C4-2B (cell line): ENCODE data around the gene CD8A.

Experiments used
- H3K27ac ChIP-seq: fragments of 450-650 bp; 2 replicates; pipeline ENCODE4 v1.5.1; 2017
- ZFX ChIP-seq: fragments of 450-650 bp; IDR thresholded peaks from 2 replicates; pipeline ENCODE4 v1.6.1; 2017
- TF ChIP-seq, protein P1 (sequence below): fragments of 450-650 bp; conservative IDR thresholded peaks from 2 replicates; pipeline ENCODE4 v1.5.1; 2017; ENCODE audit warnings: mild to moderate bottlenecking

CD8A gene

DNA sequence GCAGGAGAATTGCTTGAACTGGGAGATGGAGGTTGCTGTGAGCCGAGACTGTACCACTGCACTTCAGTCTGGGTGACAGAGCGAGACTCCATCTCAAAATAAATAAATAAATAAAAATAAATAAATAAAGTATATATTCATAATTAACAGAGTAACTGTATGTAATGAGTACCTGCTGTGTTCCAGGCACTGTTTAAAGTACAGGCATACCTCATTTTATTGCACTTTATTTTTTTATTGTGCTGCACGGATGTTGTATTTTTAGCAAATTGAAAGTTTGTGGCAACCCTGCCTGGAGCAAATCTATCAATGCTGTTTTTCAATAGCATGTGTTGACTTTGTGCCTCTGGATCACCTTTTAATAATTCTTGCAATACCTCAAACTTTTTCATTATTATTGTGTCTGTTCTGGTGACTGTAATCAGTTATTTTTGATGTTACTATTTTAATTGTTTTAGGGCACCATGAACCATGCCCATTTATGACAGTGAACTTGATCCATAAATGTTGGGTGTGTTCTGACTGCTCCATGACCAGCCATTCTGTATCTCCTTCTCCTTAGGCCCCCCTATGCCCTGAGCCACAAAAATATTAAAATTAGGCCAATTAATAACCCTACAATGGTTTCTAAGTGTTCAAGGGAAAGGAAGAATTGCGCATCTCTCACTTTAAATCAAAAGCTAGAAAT lies 27.5 kb upstream of the CD8A start:
- no peak overlapping the region for H3K27ac ChIP-seq
- TF ChIP-seq, protein P1, sequence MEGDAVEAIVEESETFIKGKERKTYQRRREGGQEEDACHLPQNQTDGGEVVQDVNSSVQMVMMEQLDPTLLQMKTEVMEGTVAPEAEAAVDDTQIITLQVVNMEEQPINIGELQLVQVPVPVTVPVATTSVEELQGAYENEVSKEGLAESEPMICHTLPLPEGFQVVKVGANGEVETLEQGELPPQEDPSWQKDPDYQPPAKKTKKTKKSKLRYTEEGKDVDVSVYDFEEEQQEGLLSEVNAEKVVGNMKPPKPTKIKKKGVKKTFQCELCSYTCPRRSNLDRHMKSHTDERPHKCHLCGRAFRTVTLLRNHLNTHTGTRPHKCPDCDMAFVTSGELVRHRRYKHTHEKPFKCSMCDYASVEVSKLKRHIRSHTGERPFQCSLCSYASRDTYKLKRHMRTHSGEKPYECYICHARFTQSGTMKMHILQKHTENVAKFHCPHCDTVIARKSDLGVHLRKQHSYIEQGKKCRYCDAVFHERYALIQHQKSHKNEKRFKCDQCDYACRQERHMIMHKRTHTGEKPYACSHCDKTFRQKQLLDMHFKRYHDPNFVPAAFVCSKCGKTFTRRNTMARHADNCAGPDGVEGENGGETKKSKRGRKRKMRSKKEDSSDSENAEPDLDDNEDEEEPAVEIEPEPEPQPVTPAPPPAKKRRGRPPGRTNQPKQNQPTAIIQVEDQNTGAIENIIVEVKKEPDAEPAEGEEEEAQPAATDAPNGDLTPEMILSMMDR = no peak
- no peak for TF ChIP-seq ZFX

- no peak for TF ChIP-seq ZFX
- TF ChIP-seq, protein P1 = no peak
- H3K27ac ChIP-seq = no peak overlapping the region
Observed at GRCh38 chr2:86815611-86816010, 24.9 kb upstream of the CD8A start.

DNA sequence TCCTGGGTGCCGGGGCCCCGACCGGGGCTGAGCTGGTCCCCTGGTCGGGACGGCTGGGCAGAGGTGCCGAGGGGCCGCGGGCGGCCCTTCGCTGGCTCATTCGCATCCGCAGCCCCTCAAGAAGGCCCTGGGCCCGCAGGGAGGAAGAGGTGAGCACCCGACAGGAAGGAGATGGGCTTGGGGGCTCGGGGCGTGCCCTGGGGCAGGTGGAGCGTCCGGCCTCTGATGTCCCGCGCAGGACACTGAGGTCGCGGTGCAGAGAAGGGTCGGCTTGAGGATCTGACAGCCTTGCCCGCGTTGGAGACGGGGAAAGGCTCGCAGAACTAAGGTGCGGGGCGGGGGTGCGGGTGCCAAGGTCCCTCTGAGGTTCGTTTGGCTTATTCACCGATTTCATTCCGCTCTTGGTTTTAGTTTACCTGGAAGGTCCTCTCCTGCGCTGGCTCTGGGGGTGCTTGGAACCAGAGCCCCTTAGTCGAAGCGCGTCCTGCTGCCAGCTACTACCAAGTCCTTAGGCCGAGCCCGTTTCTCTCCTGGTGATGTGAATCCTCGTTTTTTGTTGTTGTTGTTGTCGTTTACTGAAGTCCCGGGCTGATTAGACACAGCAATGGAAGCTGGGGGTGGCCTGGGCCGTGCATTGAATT lies 18.9 kb upstream of the CD8A start:
- H3K27ac ChIP-seq = no peak overlapping the region
- no peak for TF ChIP-seq ZFX
- TF ChIP-seq, protein P1 = no peak

GRCh38 chr2:86808315-86809161 lies 17.8 kb upstream of the CD8A start:
- H3K27ac ChIP-seq = peak overlapping the region; percentile 64

DNA sequence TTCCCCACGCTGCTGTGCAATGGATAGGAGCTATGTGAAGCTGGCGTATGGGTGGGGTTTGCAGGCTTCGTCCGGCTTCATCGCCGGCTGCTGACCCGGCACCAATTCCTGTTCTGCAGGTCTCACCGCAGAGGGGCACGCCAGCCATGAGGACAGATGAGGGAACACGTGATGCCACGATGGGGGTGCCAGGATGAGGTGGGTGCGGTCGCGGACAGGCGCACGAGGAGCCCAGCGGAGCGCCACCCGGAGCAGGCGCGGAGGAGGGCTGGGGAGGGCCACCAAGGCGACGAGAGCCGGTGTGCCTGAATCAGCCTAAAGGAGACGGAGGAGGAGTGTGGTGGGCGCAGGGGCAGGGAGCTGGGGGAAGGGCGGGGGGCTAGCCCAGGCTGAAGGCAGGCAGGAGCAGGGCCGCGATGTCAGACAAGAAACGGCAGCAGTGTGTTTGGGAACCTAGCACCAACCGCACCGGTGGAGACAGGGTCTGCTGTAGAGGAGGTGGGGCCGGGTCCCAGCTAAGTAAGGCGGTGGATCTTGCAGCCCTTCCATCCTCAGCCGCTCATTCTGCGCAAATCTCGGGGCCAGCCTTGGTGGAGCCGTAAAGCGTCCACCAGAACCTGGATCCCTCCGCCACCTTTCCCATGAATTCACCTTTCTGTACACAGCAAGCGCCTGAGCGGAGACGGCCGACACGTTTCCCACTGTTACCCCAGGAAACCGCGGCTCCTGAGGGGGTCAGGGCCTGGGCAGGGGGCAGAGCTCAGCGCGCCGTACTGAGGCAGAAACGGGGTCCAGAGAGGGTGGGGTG lies 17.0 kb upstream of the CD8A start:
- peak overlapping the region; percentile 64 for H3K27ac ChIP-seq
- TF ChIP-seq, protein P1 = no peak
- TF ChIP-seq ZFX = no peak

More at GRCh38 chr2:86808315-86809161, 17.8 kb upstream of the CD8A start:
- no peak for TF ChIP-seq ZFX
- TF ChIP-seq, protein P1 = peak; percentile 84

DNA sequence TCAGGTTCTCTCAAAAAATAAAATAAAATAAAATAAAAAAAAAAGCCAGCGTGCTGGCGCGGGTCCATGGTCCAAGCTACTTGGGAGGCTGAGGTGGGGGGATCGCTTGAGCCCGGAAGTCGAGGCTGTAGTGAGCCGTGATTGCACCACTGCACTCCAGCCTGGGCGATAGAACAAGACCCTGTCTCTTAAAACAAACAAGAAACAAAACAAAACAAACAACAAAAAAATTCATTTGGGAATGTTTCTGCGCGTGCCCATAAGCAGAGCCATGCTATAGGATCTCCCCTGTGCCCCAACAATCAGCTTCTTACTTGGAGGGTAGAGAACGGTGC lies 16.4 kb upstream of the CD8A start:
- H3K27ac ChIP-seq = peak overlapping the region; percentile 64
- TF ChIP-seq, protein P1 = no peak
- TF ChIP-seq ZFX = no peak
